ENCODE results near the gene LYST. TPM values are rescaled to one million over a fixed set of nuclear protein-coding genes. Genes with fewer than 3 reads are reported as not detected.

LYST gene
- total and polyA plus RNA-seq, 2 experiments from 2014 or later: 3.0 to 6.1 TPM

DNA sequence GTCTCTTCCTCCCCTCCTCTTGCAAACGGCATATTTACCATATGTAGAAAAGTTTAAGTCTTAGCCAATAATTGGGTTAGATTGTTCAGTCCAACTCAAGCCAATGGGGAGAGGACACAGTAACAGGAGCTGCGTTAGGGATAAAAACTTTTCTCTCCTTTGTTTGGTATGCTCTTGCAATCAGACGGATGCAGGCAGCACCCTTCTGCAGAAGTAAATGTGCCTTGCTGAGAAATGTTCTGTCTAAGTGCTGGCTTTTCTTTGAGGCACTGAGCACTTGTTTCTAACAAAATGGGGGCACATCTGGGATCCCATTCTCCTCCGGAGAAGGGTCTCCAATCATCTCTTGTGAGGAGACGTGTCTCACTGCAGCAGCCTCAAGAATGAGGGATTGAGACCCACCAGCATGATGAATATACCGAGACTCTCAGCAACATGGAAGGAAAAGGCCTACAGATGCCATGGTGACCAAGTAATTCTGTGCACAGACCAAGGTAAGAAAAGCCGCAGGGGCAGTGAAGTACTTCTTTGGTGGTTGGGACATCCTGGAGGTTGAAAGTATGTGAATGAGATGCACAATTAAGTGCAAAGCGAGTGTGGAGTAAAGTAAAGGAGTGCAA, 196.4 kb downstream of the LYST start:
- no peak for DNase-seq (ENCODE audit: low spot score)
- no peaks in the 10 kb centered on the region for H3K36me3 ChIP-seq (replicated peaks; ENCODE audit: insufficient read depth, low read depth)
- no peak overlapping the region for H2AFZ ChIP-seq
- peak overlapping the region; percentile 90 for H3K27ac ChIP-seq
- peaks cover 25% of the 10 kb centered on the region for H3K4me1 ChIP-seq (ENCODE audit: insufficient read depth)
- peaks cover 30% of the 10 kb centered on the region for H3K79me2 ChIP-seq
- WGBS (ENCODE audit: low lambda C conversion rate, missing lambda C conversion rate): 83% methylated on average over 8 of the region's 8 CpGs
- no peaks in the 10 kb centered on the region for H3K9me2 ChIP-seq (replicated peaks; ENCODE audit: insufficient read depth)
- TF ChIP-seq, protein P1, sequence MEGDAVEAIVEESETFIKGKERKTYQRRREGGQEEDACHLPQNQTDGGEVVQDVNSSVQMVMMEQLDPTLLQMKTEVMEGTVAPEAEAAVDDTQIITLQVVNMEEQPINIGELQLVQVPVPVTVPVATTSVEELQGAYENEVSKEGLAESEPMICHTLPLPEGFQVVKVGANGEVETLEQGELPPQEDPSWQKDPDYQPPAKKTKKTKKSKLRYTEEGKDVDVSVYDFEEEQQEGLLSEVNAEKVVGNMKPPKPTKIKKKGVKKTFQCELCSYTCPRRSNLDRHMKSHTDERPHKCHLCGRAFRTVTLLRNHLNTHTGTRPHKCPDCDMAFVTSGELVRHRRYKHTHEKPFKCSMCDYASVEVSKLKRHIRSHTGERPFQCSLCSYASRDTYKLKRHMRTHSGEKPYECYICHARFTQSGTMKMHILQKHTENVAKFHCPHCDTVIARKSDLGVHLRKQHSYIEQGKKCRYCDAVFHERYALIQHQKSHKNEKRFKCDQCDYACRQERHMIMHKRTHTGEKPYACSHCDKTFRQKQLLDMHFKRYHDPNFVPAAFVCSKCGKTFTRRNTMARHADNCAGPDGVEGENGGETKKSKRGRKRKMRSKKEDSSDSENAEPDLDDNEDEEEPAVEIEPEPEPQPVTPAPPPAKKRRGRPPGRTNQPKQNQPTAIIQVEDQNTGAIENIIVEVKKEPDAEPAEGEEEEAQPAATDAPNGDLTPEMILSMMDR (IDR thresholded peaks at IDR 0.05; ENCODE audit: poor library complexity): no peak
- H3K9me3 ChIP-seq (ENCODE audit: low read depth): no peaks in the 10 kb centered on the region
- peak overlapping the region; percentile 65 for H3K4me2 ChIP-seq
- H4K20me1 ChIP-seq (ENCODE audit: insufficient read depth, poor library complexity, severe bottlenecking): no peaks in the 10 kb centered on the region
- no peak overlapping the region for H3K4me3 ChIP-seq
- H3K27me3 ChIP-seq: no peaks in the 10 kb centered on the region

DNA sequence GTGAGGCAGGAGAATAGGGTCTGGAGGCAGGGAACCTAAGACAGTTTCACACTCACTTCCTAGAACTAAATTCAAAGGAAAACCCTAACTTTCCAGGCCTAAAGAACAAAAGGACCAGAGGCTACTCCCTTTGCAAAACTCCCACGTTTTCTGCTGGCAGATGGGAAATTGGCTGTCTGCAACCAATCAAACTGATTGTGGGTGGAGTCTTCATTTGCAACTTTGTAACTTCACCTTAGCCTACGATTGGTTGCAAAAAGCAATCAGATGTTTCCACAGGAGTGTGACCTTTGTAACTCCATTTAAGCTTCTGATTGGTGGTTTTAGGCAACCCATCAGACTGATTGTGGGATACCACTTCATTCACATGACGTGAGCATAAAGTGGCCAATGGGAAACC, 197.4 kb downstream of the LYST start:
- Histone ChIP-seq H3K27ac (peak overlapping the region; percentile 90), H3K9me3 (ENCODE audit: low read depth) (no peaks in the 10 kb centered on the region), H3K36me3 (replicated peaks; ENCODE audit: insufficient read depth, low read depth) (no peaks in the 10 kb centered on the region), H3K4me3 (no peak overlapping the region), H3K9me2 (replicated peaks; ENCODE audit: insufficient read depth) (no peaks in the 10 kb centered on the region), H3K4me1 (ENCODE audit: insufficient read depth) (peaks cover 24% of the 10 kb centered on the region), H3K79me2 (peaks cover 30% of the 10 kb centered on the region), H2AFZ (no peak overlapping the region), H3K27me3 (no peaks in the 10 kb centered on the region), H3K4me2 (peak overlapping the region; percentile 65), H4K20me1 (ENCODE audit: insufficient read depth, poor library complexity, severe bottlenecking) (no peaks in the 10 kb centered on the region)
- TF ChIP-seq EZH2 (IDR thresholded peaks at IDR 0.05; ENCODE audit: borderline replicate concordance) (no peak), EZH2phosphoT487 (IDR thresholded peaks at IDR 0.05; ENCODE audit: low read depth, severe bottlenecking, unreplicated experiment) (no peak)
- 75% methylated on average over 3 of the region's 3 CpGs for WGBS (ENCODE audit: low lambda C conversion rate, missing lambda C conversion rate)
- DNase-seq (ENCODE audit: low spot score): no peak

DNA sequence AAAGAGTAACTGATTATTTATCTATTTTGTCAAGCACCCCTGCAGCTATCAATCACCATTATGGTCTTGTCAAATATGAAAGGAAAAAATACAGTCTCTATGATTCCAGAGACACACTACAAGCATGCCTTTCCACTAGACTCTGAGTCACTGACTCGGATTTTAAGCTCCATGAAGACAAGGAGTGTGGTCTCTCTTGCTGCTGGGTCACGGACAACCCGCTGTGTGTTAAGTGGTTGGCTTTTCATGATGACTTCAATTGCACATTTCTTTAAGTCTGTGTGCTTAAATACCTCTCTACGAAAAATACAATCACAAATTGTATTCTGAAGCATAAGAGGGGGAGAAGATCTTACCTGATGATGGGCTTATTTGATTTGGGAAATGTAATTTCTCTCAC, 203.1 kb downstream of the LYST start:
- WGBS (ENCODE audit: low lambda C conversion rate, missing lambda C conversion rate): 88% methylated on average over 4 of the region's 4 CpGs
- H3K9me2 ChIP-seq (replicated peaks; ENCODE audit: insufficient read depth): no peaks in the 10 kb centered on the region
- H3K27me3 ChIP-seq: no peaks in the 10 kb centered on the region
- TF ChIP-seq, protein P1 (IDR thresholded peaks at IDR 0.05; ENCODE audit: poor library complexity): no peak
- TF ChIP-seq EZH2 (IDR thresholded peaks at IDR 0.05; ENCODE audit: borderline replicate concordance) (no peak), EZH2phosphoT487 (IDR thresholded peaks at IDR 0.05; ENCODE audit: low read depth, severe bottlenecking, unreplicated experiment) (no peak)
- H3K4me1 ChIP-seq (ENCODE audit: insufficient read depth): no peaks in the 10 kb centered on the region
- H3K79me2 ChIP-seq: no peaks in the 10 kb centered on the region
- H2AFZ ChIP-seq: no peak overlapping the region
- no peak overlapping the region for H3K4me2 ChIP-seq
- no peaks in the 10 kb centered on the region for H3K9me3 ChIP-seq (ENCODE audit: low read depth)
- no peak for DNase-seq (ENCODE audit: low spot score)
- H4K20me1 ChIP-seq (ENCODE audit: insufficient read depth, poor library complexity, severe bottlenecking): no peaks in the 10 kb centered on the region
- no peak overlapping the region for H3K4me3 ChIP-seq
- no peak overlapping the region for H3K27ac ChIP-seq
- no peaks in the 10 kb centered on the region for H3K36me3 ChIP-seq (replicated peaks; ENCODE audit: insufficient read depth, low read depth)

DNA sequence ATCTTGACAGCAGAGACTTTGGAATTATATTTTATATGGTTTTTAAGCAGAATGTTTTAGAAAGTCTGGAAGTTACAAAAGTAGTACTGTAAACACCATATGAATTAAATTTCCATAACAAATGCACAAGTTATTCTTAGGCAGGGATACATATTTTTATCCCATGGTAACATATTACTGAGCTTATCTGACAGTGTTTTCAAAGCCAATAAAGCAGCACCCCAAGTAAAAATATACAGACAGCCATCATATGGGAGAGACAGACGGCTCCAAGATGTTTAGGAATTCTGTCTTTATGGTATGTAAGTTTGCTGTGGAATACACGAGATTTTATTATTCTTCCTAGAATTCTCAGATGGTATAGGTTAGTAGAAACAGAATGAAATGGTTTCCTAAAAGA, 205.1 kb downstream of the LYST start:
- no peaks in the 10 kb centered on the region for H3K9me2 ChIP-seq (replicated peaks; ENCODE audit: insufficient read depth)
- H3K9me3 ChIP-seq (ENCODE audit: low read depth): no peaks in the 10 kb centered on the region
- H3K4me3 ChIP-seq: no peak overlapping the region
- no peaks in the 10 kb centered on the region for H4K20me1 ChIP-seq (ENCODE audit: insufficient read depth, poor library complexity, severe bottlenecking)
- no peak overlapping the region for H3K4me2 ChIP-seq
- no peak overlapping the region for H3K27ac ChIP-seq
- no peaks in the 10 kb centered on the region for H3K79me2 ChIP-seq
- H3K36me3 ChIP-seq (replicated peaks; ENCODE audit: insufficient read depth, low read depth): no peaks in the 10 kb centered on the region
- no peaks in the 10 kb centered on the region for H3K4me1 ChIP-seq (ENCODE audit: insufficient read depth)
- H3K27me3 ChIP-seq: no peaks in the 10 kb centered on the region
- WGBS (ENCODE audit: low lambda C conversion rate, missing lambda C conversion rate): 47% methylated on average over 2 of the region's 2 CpGs
- DNase-seq (ENCODE audit: low spot score): no peak
- TF ChIP-seq EZH2 (IDR thresholded peaks at IDR 0.05; ENCODE audit: borderline replicate concordance) (no peak), EZH2phosphoT487 (IDR thresholded peaks at IDR 0.05; ENCODE audit: low read depth, severe bottlenecking, unreplicated experiment) (no peak)
- TF ChIP-seq, protein P1 (IDR thresholded peaks at IDR 0.05; ENCODE audit: poor library complexity): no peak
- H2AFZ ChIP-seq: no peak overlapping the region

Data from hepatocyte (in vitro differentiated cells).